HuH-7 (cell line): ENCODE results near the gene CARMIL3.
"Not testable (repeated sequence)": the region's sequence is repeated elsewhere in the genome, so short reads cannot be mapped to it uniquely, and the experiment has no call there.

Experiments used
- DNase-seq: peaks from one replicate; pipeline ENCODE4 v3.0.0; 2011; ENCODE audit warnings: low spot score

Gene CARMIL3

DNA sequence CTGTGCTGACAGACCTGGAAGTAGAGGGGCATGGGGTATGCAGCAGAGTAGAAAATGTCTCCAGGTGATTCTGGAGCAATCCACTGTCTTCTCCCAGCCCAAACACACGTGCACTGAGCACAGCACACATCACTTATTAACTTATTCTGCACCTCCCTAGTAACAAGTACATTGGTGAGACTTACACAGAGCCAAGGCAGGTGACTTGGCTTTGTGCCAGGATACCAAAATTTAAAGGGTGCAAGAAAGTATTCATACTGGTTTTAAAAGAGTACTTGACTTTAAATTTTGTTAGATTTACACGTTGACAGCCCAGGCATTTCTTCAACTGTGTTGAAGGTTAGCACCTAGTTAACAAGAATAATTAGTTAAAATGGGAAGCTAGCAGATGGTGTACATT is 11.1 kb upstream of the CARMIL3 start:
- DNase-seq: no peak

GRCh38 chr14:24042746-24043145 is 9.1 kb upstream of the CARMIL3 start:
- DNase-seq: no peak

- DNase-seq: not testable (repeated sequence)
Measured at GRCh38 chr14:24049002-24049401, 2.8 kb upstream of the CARMIL3 start.

- not testable (repeated sequence) for DNase-seq
Measured at GRCh38 chr14:24050753-24051152, 1.1 kb upstream of the CARMIL3 start.

DNA sequence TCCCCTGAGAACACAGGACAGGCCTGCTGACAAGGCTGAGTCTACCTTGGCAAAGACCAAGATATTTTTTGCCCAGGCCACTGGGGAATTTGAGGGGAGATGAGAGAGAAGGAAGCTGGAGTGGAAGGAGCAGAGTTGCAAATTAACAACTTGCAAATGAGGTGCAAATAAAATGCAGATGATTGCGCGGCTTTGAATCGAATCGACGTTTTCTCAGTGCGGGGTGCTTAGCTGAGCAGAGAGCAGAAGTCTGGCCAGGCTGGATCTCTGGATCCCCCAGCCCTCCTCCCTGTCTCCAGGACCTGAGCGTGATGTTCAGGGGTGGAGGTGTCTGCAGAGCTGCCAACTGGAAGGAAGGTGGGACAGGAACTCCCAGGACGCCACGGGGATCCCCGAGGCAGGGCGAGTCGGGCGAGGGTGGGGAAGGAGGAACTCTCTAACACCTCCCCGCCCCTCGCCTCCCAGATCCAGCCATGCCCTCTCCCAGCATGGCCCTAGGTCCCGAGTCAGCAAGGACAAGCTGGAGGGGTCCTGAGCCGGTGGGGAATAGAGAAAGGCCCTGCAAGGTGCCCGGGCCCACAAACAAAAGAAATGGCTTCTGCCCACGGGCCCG is 527 bp upstream of the CARMIL3 start:
- peak; percentile 17 for DNase-seq

- no peak for DNase-seq
Measured at GRCh38 chr14:24052656-24053547, 1.1 kb downstream of the CARMIL3 start.

GRCh38 chr14:24053548-24054323 is 1.9 kb downstream of the CARMIL3 start:
- DNase-seq: peak; percentile 1

DNA sequence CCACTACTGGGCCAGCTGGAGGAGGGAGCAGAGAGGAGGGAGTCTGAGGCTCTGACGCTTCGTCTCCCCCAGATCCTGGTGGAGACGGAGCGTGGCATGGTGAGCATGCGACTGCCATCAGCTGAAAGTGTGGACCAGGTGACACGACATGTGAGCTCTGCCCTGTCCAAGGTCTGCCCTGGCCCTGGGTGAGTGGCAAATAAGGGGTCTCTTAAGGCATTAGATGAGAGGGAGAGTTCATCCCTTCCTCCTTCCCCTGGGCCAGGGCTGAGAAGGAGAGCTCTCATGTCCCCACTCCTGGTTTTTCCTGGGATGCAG is 2.5 kb downstream of the CARMIL3 start:
- no peak for DNase-seq

DNA sequence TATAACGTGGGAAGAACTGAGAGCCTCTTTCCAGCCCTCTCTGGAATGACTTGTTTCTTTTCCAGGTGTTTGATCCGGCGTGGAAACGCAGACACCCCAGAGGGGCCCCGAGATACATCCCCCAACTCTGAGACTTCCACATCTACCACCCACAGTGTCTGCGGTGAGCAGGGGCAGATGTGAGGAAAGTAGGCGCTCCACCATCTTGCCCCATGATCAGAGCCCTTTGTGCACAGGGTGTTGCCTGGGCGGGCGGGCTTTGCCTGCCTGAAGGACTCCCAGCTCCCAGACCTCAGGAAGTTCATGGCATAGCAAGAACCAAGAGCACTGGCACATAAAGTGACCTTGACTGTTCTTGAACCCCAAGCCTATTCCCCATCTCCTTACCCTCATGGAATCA is 2.8 kb downstream of the CARMIL3 start:
- DNase-seq: no peak

DNA sequence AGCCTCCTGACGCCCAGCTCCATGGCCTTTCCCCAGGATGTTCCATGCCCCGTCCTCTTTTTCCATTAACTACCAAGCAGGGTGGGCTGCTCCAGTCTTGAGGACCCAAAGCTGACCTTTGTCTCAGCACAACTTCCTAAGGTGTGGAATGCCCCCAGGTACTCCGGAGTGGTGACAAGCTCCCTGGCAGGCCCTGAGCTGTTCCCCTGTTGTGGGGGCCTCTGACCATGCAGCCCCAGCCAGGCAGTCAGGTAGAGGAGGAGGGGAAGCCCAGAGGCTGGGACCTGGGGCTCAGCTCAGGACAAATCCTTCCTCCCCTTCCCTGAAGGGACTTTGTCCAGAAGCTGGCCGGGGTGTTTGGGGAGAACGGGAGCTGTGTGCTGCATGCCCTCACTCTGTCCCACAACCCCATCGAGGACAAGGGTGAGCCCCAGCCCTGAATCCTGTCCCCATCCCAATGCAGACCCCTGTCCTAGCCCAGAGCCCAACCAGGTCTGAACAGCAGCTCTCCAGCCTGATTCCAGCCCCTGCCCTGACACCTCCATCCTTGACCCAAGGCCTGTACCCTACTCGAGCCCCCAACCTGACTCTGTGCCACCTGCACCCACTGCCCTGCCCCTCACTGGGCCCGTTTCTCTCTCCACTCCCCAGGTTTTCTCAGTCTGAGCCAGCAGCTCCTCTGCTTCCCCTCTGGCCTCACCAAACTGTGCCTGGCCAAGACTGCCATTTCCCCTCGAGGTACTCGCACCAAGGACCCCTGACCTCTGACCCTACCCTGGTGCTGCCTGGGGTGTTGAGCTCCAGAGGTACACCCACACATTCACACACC is 4.4 kb downstream of the CARMIL3 start:
- DNase-seq: no peak

GRCh38 chr14:24056800-24057184 is 5.0 kb downstream of the CARMIL3 start:
- no peak for DNase-seq

DNA sequence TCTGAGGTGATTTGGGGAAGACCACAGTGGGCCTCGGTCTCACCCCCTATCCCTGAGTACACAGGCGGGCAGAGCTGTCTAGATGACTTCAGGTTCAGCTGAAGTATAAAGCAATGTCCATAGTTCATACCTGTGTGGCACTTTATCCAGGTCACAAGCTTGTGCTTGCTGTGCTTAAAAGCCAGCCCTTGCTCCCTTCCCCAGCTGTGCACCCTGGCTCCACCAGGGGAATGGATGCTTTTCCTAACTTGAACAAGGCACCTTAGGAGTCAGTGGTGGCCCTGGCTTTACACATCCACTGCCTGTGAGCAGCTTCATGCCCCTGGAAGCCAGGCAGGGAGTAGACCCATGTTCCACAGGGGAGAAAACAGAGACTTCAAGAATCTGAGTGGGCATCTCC is 5.5 kb downstream of the CARMIL3 start:
- DNase-seq: no peak

- no peak for DNase-seq
Measured at GRCh38 chr14:24057867-24058259, 6.1 kb downstream of the CARMIL3 start.

DNA sequence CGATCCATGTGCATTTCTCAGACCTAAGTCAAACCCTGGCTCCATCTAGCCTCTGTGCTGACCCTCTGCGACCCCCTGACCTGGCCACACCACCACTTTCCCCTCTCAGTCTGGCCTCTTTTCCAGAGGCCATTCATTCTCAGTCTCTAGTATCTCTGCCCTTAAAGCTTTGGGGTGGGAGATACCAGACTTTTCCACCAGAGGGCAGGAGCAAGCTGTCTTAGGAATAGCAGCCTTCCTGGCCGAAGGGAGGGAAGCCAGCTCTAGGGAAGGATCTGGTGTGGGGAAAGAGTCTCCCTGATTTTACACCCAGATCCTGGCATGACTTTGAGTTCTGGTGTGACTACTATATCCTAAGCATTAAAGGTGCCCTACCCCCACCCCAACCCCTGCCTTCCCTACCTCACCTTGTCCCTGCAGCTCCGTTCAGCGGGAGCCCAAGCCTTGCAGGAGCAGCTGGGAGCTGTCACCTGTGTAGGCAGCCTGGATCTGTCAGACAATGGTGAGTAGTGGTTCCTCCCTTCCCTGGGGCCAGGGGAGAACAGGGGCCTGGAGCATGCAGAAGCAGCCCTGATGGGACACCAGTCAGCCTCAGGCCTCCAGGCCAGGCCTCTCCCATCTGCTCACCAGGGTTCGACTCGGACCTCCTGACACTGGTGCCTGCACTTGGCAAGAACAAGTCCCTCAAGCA is 6.6 kb downstream of the CARMIL3 start:
- DNase-seq: peak; percentile 96

- no peak for DNase-seq
Measured at GRCh38 chr14:24058951-24059475, 7.2 kb downstream of the CARMIL3 start.

GRCh38 chr14:24059841-24060388 is 8.1 kb downstream of the CARMIL3 start:
- no peak for DNase-seq

DNA sequence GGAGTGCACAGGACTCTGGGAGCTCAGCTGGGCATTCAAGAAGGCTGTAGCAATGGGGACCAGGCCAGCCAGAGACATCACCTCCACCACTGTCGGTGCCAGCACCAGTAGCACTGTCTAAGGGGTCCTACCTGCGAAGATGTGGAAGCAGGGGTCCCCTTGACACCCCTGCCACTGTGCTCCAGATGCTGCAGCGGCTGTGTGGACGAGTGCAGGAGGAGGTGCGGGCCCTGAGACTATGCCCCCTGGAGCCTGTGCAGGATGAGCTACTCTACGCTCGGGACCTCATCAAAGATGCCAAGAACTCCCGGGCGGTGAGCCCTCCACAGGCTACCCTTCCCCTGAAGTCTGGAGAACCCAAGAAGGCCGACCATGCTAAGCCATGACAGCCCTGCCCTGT is 8.6 kb downstream of the CARMIL3 start:
- no peak for DNase-seq

GRCh38 chr14:24060984-24061913 is 9.4 kb downstream of the CARMIL3 start:
- DNase-seq: no peak

- DNase-seq: no peak
Measured at GRCh38 chr14:24062216-24062980, 10.6 kb downstream of the CARMIL3 start.
